A673 (cell line): ENCODE results near the gene RAB39B. TPM values are rescaled to one million over a fixed set of nuclear protein-coding genes. Genes with fewer than 3 reads are reported as not detected.

Source experiments
- BruUV-seq: library from RNA; stranded (reverse); fragments of 400-500 nt; replicated peaks from 2 replicates; lab custom pipeline; 2021; lab: Mats Ljungman, UMichigan
- CTCF ChIA-PET: fragments of 300-600 bp; sonication (Branson Sonifier 250); formaldehyde crosslinking; loops from one replicate; lab custom pipeline; 2022; ENCODE audit warnings: antibody characterized with exemption; lab: Charles Lee
- POLR2A ChIA-PET: fragments of 300-600 bp; sonication (Branson Sonifier 250); formaldehyde crosslinking; loops from one replicate; lab custom pipeline; 2022; ENCODE audit warnings: antibody characterized with exemption; ENCODE audit not compliant: low non-redundant PET; lab: Charles Lee
- DNase-seq: peaks from one replicate; pipeline ENCODE4 v3.0.0-alpha.2; 2015; ENCODE audit warnings: low spot score
- H3K27ac ChIP-seq: fragments of 200-600 bp; sonication (generic); 2 replicates; pipeline ENCODE4 v1.5.1; 2016; ENCODE audit warnings: mixed run types, low read depth, mild to moderate bottlenecking, mixed read lengths, antibody characterized with exemption, low read length; ENCODE audit not compliant: poor library complexity, severe bottlenecking
- H3K27me3 ChIP-seq: fragments of 200-600 bp; sonication (generic); replicated peaks from 2 replicates; pipeline ENCODE4 v1.6.1; 2017; ENCODE audit warnings: mixed run types, low read depth, mild to moderate bottlenecking, mixed read lengths, antibody characterized with exemption, low read length; ENCODE audit not compliant: insufficient read depth, poor library complexity
- H3K36me3 ChIP-seq: fragments of 200-600 bp; sonication (generic); 2 replicates; pipeline ENCODE4 v1.6.1; 2016; ENCODE audit warnings: mixed run types, mild to moderate bottlenecking, mixed read lengths, antibody characterized with exemption, low read length; ENCODE audit not compliant: insufficient read depth, poor library complexity, severe bottlenecking
- H3K4me1 ChIP-seq: fragments of 200-600 bp; sonication (generic); 2 replicates; pipeline ENCODE4 v1.6.1; 2017; ENCODE audit warnings: mixed run types, mild to moderate bottlenecking, mixed read lengths, antibody characterized with exemption, low read length; ENCODE audit not compliant: insufficient read depth, poor library complexity, severe bottlenecking
- H3K4me3 ChIP-seq: fragments of 200-600 bp; sonication (generic); 2 replicates; pipeline ENCODE4 v1.5.1; 2016; ENCODE audit warnings: low read depth, mixed run types, mild to moderate bottlenecking, mixed read lengths, low read length; ENCODE audit not compliant: poor library complexity, severe bottlenecking
- H3K9me3 ChIP-seq: fragments of 200-600 bp; sonication (generic); 2 replicates; pipeline ENCODE4 v1.6.1; 2016; ENCODE audit warnings: mixed run types, low read depth, mild to moderate bottlenecking, mixed read lengths, antibody characterized with exemption, low read length; ENCODE audit not compliant: poor library complexity, severe bottlenecking
- EZH2 ChIP-seq: fragments of 200-600 bp; sonication (generic); IDR thresholded peaks from 2 replicates; pipeline ENCODE4 v1.6.1; 2017; ENCODE audit warnings: borderline replicate concordance, low read depth, mild to moderate bottlenecking, mixed read lengths, antibody characterized with exemption, low read length; ENCODE audit not compliant: poor library complexity, severe bottlenecking
- intact Hi-C: fragments of 100-400 bp; cut with micrococcal nuclease; formaldehyde crosslinking; loops from one replicate; pipeline ENCODE4 v1.10.0; 2022; ENCODE audit not compliant: unreplicated experiment
- total RNA-seq: library from RNA; stranded (reverse); gene quantifications from 2 replicates; pipeline ENCODE4 v1.2.3, GENCODE V29; 2021
- TF ChIP-seq, protein P1 (sequence below): fragments of 300-800, 200-600 bp; sonication (generic); conservative IDR thresholded peaks from 2 replicates; pipeline ENCODE4 v1.5.1; 2017; ENCODE audit warnings: low read depth, mild to moderate bottlenecking, antibody characterized with exemption, low read length, moderate library complexity, mixed read lengths

Gene RAB39B
- total RNA-seq, 1 experiment from 2014 or later: 0.43 TPM

DNA sequence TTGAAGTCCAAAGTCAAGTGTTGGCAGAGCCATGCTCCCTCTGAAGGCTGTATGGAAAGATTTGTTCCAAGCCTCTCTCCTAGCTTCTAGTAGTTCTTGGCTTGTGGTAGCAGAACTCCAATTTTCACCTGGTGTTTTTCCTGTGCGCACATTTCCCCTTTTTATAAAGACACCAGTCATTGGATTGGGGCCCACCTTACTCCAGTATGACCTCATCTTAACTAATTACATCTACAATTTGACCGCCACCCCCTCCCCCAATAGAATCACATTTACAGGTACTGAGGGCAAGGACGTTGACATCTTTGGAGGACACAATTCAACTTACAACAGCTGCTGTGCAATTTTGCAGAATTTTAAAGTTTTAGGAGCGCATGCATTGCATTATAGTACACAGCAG lies 16.8 kb downstream of the RAB39B start:
- no peak for DNase-seq
- CTCF ChIA-PET: no interaction called here
- Histone ChIP-seq H3K4me3 (no peak overlapping the region), H3K4me1 (peaks cover 5% of the 10 kb centered on the region), H3K9me3 (no peaks in the 10 kb centered on the region), H3K27me3 (no peaks in the 10 kb centered on the region), H3K36me3 (no peaks in the 10 kb centered on the region), H3K27ac (no peak overlapping the region)
- POLR2A ChIA-PET: no interaction called here
- TF ChIP-seq, protein P1, sequence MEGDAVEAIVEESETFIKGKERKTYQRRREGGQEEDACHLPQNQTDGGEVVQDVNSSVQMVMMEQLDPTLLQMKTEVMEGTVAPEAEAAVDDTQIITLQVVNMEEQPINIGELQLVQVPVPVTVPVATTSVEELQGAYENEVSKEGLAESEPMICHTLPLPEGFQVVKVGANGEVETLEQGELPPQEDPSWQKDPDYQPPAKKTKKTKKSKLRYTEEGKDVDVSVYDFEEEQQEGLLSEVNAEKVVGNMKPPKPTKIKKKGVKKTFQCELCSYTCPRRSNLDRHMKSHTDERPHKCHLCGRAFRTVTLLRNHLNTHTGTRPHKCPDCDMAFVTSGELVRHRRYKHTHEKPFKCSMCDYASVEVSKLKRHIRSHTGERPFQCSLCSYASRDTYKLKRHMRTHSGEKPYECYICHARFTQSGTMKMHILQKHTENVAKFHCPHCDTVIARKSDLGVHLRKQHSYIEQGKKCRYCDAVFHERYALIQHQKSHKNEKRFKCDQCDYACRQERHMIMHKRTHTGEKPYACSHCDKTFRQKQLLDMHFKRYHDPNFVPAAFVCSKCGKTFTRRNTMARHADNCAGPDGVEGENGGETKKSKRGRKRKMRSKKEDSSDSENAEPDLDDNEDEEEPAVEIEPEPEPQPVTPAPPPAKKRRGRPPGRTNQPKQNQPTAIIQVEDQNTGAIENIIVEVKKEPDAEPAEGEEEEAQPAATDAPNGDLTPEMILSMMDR: no peak
- TF ChIP-seq EZH2: no peak
- intact Hi-C loops: no loop called here
- no TSS peak for BruUV-seq

DNA sequence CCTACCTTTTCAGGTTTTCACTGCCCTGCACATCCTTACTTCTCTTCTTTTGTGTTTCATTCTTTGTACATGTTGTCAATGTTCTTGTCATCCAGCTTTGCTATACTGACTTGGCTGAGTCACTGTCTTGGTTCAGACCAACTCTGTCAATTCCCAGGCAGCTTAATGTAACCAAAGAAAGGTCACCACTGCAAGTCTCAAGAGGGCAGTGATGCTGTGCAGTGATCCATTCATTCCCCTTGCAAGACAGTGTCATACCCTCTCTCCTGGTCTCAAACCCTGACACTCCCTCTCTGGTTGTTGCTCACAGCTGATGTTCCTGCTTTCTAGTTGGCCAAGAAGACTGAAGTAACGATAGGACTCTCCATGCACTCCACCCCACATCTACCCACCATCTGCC lies 17.5 kb downstream of the RAB39B start:
- POLR2A ChIA-PET: no interaction called here
- CTCF ChIA-PET: no interaction called here
- no TSS peak for BruUV-seq
- no peaks in the 10 kb centered on the region for H3K36me3 ChIP-seq
- H3K9me3 ChIP-seq: no peaks in the 10 kb centered on the region
- H3K4me1 ChIP-seq: peaks cover 2% of the 10 kb centered on the region
- no peak for TF ChIP-seq EZH2
- TF ChIP-seq, protein P1: no peak
- intact Hi-C loops: no loop called here
- H3K27ac ChIP-seq: no peak overlapping the region
- H3K4me3 ChIP-seq: no peak overlapping the region
- DNase-seq: no peak
- no peaks in the 10 kb centered on the region for H3K27me3 ChIP-seq

DNA sequence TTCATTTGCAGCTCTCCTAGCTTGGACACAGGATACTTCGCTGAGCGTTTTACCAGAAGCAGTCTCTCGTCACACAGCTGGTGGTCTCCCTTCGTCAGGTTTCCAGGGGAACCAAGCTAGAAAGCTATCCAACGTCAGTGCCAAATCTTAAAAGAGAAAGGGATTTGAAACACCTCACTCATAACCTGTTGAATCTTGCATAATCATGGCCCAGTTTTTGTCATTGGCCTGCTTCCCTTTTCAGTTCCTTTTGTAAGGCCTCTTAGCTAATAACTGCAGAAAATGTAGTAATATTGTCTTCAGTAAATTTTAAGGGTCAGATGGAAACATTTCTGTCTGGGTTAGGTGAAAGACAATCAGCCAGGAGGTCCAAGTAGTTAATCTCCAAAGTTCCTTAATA lies 22.0 kb downstream of the RAB39B start:
- no TSS peak for BruUV-seq
- TF ChIP-seq EZH2: no peak
- TF ChIP-seq, protein P1: no peak
- no peaks in the 10 kb centered on the region for H3K27me3 ChIP-seq
- ChIA-PET POLR2A (no interaction called here), CTCF (no interaction called here)
- no peak overlapping the region for H3K4me3 ChIP-seq
- no peaks in the 10 kb centered on the region for H3K4me1 ChIP-seq
- no peak overlapping the region for H3K27ac ChIP-seq
- intact Hi-C loops: no loop called here
- peaks cover 18% of the 10 kb centered on the region for H3K36me3 ChIP-seq
- H3K9me3 ChIP-seq: no peaks in the 10 kb centered on the region
- no peak for DNase-seq
